Thyroid gland (tissue), 4 donors: ENCODE data around the gene ALG5. TPM values are rescaled to one million over a fixed set of nuclear protein-coding genes. Genes with fewer than 3 reads are reported as not detected.

ENCODE experiments used
- DNase-seq, 2 donors: peaks; one replicate each; pipeline ENCODE4 v3.0.0-alpha.2; 2019
- H3K27ac ChIP-seq, 3 donors: fragments of 200-600 bp; sonication (generic); 1 replicate in 2 of 3; 2 replicates in 1 of 3; pipeline ENCODE4 v1.5.1; 2016 to 2019; ENCODE audit warnings: mild to moderate bottlenecking in 1 of 3, moderate library complexity in 1 of 3
- H3K27me3 ChIP-seq: fragments of 200-600 bp; sonication (generic); one replicate; pipeline ENCODE4 v1.5.1; 2019
- H3K36me3 ChIP-seq, 2 donors: fragments of 200-600 bp; sonication (generic); one replicate each; pipeline ENCODE4 v1.5.1; 2016 to 2019
- H3K4me1 ChIP-seq, 2 donors: fragments of 200-600 bp; sonication (generic); one replicate each; pipeline ENCODE4 v1.5.1; 2017 to 2019
- H3K4me3 ChIP-seq, 3 donors: fragments of 200-600 bp; sonication (generic); replicated peaks in 1 of 3; 1 replicate in 2 of 3; 2 replicates in 1 of 3; pipeline ENCODE4 v1.5.1; 2016; ENCODE audit warnings: mild to moderate bottlenecking in 1 of 3
- H3K9me3 ChIP-seq: fragments of 200-600 bp; sonication (generic); one replicate; pipeline ENCODE4 v1.5.1; 2017
- POLR2A ChIP-seq, 2 donors: fragments of 450-650 bp; IDR thresholded peaks; one replicate each; pipeline ENCODE4 v1.6.1; 2017; ENCODE audit warnings: antibody characterized with exemption in 2 of 2, mild to moderate bottlenecking in 2 of 2, moderate library complexity in 1 of 2
- WGBS, 2 donors: methylation state at CpG; one replicate each; pipeline ENCODE4 v1.1.5; 2017; 5-methylcytosine and 5-hydroxymethylcytosine counted together
- intact Hi-C: fragments of 100-400 bp; cut with DNase I; formaldehyde crosslinking; loops from one replicate; pipeline ENCODE4 v1.15.1; 2023
- total RNA-seq, 4 donors: library from RNA; depleted of rRNA; stranded (reverse); fragments of >200 nt; gene quantifications; one replicate each; pipeline ENCODE4 v1.2.3, GENCODE V29; 2016
- TF ChIP-seq, protein P1 (sequence below), 6 experiments: fragments of 200-600 bp in 3 of 6; fragments of 450-650 bp in 3 of 6; sonication (generic) in 3 of 6; IDR thresholded peaks; one replicate each; pipeline ENCODE4 v1.5.1; 2016 to 2019; ENCODE audit warnings: antibody characterized with exemption in 6 of 6, mild to moderate bottlenecking in 2 of 6, inconsistent platforms in 1 of 6, moderate library complexity in 1 of 6

The ALG5 gene
- total RNA-seq, 4 donors from 2014 or later, result 41.4 to 74.1 (median 70.0) TPM

- no peak overlapping the region for H3K4me3 ChIP-seq
- H3K4me1 ChIP-seq, result peaks cover 0 to 10% of the 10 kb centered on the region in 2 donors
- peak in 1 of 2 donors; percentile 8 for DNase-seq
- H3K9me3 ChIP-seq, result no peaks in the 10 kb centered on the region
- TF ChIP-seq, protein P1, sequence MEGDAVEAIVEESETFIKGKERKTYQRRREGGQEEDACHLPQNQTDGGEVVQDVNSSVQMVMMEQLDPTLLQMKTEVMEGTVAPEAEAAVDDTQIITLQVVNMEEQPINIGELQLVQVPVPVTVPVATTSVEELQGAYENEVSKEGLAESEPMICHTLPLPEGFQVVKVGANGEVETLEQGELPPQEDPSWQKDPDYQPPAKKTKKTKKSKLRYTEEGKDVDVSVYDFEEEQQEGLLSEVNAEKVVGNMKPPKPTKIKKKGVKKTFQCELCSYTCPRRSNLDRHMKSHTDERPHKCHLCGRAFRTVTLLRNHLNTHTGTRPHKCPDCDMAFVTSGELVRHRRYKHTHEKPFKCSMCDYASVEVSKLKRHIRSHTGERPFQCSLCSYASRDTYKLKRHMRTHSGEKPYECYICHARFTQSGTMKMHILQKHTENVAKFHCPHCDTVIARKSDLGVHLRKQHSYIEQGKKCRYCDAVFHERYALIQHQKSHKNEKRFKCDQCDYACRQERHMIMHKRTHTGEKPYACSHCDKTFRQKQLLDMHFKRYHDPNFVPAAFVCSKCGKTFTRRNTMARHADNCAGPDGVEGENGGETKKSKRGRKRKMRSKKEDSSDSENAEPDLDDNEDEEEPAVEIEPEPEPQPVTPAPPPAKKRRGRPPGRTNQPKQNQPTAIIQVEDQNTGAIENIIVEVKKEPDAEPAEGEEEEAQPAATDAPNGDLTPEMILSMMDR (IDR thresholded peaks at IDR 0.05), result no peak
- TF ChIP-seq POLR2A (IDR thresholded peaks at IDR 0.05), result no peak
- WGBS, 2 donors, result 56 to 71% methylated on average over 2 of the region's 2 CpGs
- peaks cover 41 to 56% of the 10 kb centered on the region in 2 donors for H3K36me3 ChIP-seq
- peak overlapping the region in 2 of 3 donors; percentile 13 to 40 for H3K27ac ChIP-seq
- intact Hi-C loops, result no loop called here
- no peaks in the 10 kb centered on the region for H3K27me3 ChIP-seq
Measured at GRCh38 chr13:36986462-36987240, 12.5 kb downstream of the ALG5 start.

GRCh38 chr13:36981156-36981743 is 17.9 kb downstream of the ALG5 start:
- no peak for DNase-seq
- Histone ChIP-seq H3K9me3 (no peaks in the 10 kb centered on the region), H3K36me3 (peaks cover 17 to 27% of the 10 kb centered on the region in 2 donors), H3K27me3 (no peaks in the 10 kb centered on the region), H3K4me3 (no peak overlapping the region), H3K27ac (no peak overlapping the region), H3K4me1 (peaks cover 0 to under 1% of the 10 kb centered on the region in 2 donors)
- TF ChIP-seq POLR2A (IDR thresholded peaks at IDR 0.05), result no peak
- TF ChIP-seq, protein P1 (IDR thresholded peaks at IDR 0.05), result peak in 5 of 6 experiments; percentile 27 to 84 (median 54)
- intact Hi-C loops, result loop anchor here (5.0 kb wide), 1 partner anchor 124 kb away; no protein-coding TSS in a partner anchor
- 37 to 40% methylated on average over 6 of the region's 6 CpGs for WGBS, 2 donors

DNA sequence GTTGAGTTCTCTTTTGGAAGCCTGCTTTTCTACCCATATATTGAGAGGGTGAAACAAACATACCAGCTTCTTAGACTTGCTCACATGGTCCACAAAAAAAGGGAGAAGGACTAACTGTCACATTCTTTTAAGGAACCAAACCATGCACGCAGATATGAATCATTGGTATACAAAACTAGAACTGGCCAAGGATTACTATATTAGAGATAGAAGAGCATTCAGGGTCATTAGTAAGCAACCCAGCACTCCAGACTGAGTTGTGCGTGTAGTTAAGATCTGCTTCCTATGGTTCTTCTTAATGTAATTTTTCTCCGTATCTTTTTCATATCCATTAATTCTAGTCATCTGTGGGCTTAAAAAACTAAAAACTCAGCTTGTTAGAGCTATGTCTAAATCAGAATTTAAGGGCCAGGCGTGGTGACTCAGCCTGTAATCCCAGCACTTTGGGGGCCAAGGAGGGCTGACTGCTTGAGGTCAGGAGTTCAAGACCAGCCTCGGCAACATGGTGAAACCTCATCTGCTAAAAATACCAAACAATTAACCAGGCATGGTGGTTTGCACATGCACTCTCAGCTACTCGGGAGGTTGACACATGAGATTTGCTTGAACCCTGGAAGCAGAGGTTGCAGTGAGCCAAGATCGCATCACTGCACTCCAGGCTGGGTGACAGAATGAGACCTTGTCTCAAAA is 19.6 kb downstream of the ALG5 start:
- Histone ChIP-seq H3K9me3 (no peaks in the 10 kb centered on the region), H3K27me3 (no peaks in the 10 kb centered on the region), H3K4me1 (no peaks in the 10 kb centered on the region), H3K4me3 (no peak overlapping the region), H3K36me3 (peaks cover 13 to 26% of the 10 kb centered on the region in 2 donors), H3K27ac (no peak overlapping the region)
- intact Hi-C loops, result loop anchor here (5.0 kb wide), 1 partner anchor 122 kb away; no protein-coding TSS in a partner anchor
- TF ChIP-seq POLR2A (IDR thresholded peaks at IDR 0.05), result no peak
- TF ChIP-seq, protein P1 (IDR thresholded peaks at IDR 0.05), result no peak
- WGBS, 2 donors, result 89 to 91% methylated on average over 7 of the region's 7 CpGs
- DNase-seq, result no peak

DNA sequence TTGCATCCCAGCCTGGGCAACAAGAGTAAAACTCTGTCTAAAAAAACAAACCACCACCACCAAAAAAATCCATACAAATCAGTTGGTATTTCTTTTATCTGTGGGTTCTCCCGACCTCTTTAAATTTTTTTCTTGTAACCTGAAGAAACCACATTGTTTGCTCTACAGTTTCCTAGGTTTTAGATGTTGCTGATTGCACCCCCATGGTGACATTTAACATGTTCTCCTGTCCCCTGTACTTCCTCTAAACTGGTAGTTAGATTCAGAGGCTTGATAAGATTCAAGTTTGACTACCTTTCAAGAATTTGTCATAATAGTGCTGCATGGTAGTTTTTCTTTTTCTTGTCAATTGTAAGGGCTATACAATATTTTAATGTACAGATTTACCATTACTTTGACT is 24.0 kb downstream of the ALG5 start:
- no peak for DNase-seq
- TF ChIP-seq POLR2A (IDR thresholded peaks at IDR 0.05), result no peak
- TF ChIP-seq, protein P1 (IDR thresholded peaks at IDR 0.05), result no peak
- no peaks in the 10 kb centered on the region for H3K4me1 ChIP-seq
- H3K27me3 ChIP-seq, result no peaks in the 10 kb centered on the region
- 85 to 97% methylated on average over 1 of the region's 1 CpG for WGBS, 2 donors
- intact Hi-C loops, result no loop called here
- peaks cover 13 to 21% of the 10 kb centered on the region in 2 donors for H3K36me3 ChIP-seq
- no peak overlapping the region for H3K27ac ChIP-seq
- no peaks in the 10 kb centered on the region for H3K9me3 ChIP-seq
- no peak overlapping the region for H3K4me3 ChIP-seq
